CD4-positive, alpha-beta T cell treated with Interleukin-6 for 4 hours (primary cell): ENCODE data around the gene RND3.

Experiments used
- DNase-seq: peaks from one replicate; pipeline ENCODE4 v3.0.0-alpha.2; 2020; ENCODE audit warnings: mixed read lengths

The RND3 gene

GRCh38 chr2:150491943-150492342, 4.5 kb upstream of the RND3 start:
- no peak for DNase-seq

- DNase-seq, result no peak
Measured at GRCh38 chr2:150491430-150491829, 4.0 kb upstream of the RND3 start.

DNA sequence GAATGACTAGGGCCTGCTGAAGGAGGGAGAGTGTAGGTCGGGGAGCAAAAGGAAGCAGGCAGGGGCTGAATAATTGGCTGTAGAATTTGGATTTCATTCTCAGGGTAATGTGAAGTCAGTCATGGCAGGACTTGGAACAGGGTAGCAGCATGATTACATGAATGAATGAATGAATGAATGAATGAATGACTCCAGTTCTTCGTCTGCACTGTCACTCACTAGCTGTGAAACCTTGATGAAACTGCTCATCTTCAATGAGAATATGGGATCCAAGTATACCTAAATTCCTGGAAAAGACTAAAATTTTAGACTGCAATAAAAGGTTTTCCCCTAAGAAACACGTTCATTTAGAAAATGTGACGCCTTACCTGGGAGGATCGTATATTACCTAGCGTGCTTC, 3.0 kb upstream of the RND3 start:
- DNase-seq, result no peak

- DNase-seq, result no peak
Measured at GRCh38 chr2:150486539-150487484, 655 bp downstream of the RND3 start.

GRCh38 chr2:150485871-150486538, 1.5 kb downstream of the RND3 start:
- DNase-seq, result no peak

GRCh38 chr2:150485114-150485870, 2.2 kb downstream of the RND3 start:
- no peak for DNase-seq

DNA sequence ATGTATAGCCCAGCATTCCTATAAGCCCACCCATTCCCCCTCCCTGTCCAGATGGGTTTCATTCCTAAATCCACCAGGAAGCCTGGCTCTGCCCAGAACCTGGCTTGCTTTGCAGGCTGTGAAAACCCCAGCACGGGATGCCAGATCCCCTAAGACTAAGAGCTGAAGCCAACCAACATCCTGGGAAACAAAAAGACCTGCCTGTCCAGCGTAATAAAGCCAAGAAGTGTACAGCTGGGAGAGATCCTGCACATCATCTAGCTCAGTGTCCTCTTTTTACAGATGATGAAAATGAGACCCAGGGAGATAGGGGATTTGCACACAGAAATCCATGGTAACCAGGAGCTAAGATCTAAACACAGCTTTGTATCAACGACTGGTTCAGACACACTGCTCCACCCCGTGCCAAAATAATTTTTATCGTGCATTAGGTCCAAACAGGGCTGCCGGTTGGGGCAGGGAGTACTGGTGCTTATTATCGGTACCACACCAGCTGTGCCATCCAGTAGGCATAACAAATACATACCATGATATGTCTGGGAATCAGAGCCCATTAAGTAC, 2.9 kb downstream of the RND3 start:
- no peak for DNase-seq

DNA sequence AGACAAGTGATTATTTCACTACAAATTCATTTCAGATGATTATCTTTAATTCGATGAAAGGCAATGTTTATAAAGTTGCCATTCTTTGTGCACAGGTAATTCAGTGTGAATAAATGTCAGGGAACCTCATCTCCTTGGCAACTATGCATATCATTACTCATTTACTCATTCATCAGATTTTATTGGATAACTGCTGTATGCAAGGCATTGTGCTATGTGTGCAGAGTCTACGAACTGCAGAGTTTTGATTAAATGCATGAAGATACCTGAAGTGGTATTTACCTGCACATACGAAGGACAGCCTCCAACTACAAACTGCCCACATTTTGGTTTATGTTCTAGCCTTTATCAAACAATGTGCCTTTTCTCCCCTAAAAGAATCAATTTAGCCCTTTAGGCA, 3.5 kb downstream of the RND3 start:
- DNase-seq, result no peak

GRCh38 chr2:150483532-150483931, 3.9 kb downstream of the RND3 start:
- no peak for DNase-seq

GRCh38 chr2:150482667-150483400, 4.6 kb downstream of the RND3 start:
- DNase-seq, result no peak

- DNase-seq, result no peak
Measured at GRCh38 chr2:150482111-150482510, 5.4 kb downstream of the RND3 start.

DNA sequence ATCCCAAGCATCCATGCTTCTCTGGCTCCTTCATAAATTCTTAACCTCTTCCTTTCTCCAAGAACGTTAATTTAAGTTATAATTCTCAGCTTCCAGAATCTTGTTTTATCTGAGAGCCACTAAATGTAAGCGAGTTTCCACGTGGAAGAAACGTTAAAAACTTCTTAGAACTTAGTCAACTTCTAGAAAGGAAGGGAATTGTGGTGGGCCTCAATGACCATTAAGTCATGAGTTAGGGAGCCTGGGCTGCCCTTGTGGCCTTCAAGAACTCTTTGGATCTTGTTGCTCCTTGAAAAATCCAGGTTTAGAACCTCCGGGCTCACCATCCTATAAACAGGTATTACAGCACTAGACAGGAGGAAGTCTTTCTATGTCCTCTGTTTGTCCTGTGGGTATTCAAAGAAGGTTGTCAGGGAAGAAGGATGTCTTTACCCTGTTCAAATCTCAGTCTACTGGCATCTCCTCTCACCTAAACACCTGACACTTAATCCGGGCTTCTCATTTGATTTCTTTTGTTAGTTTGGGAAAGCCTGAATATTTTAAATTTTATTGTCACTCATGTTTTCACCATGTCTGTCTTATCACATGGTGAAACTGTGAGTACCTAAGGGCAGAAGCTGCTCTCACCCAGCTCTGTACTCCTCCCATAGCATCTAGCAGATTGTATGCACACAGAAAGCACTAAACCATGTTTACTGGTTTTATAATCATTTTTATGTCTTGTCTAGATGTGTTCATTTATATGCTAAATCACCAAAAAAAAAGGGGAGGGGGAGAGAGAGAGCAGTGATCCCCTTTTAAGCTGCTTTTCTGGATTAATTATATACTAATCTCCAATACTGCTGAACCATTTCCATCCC, 6.3 kb downstream of the RND3 start:
- DNase-seq, result no peak

DNA sequence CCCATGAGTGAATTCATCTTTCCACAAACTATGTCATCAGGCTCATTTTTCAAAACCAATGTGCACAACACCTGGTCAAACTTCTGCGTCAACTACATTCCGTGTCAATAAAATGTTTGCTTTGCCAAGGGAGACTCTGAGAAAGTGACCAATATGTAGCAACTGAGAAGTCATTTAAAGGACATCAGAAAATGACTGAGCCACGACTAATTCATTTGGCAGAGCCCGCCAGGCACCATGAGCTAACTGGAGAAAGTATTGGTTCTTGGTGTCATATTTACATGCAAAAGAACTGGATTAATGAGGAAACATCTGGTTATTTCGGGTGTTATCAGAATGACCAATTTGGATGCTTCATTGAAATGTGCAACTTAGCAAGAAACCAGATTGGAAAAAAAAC, 7.2 kb downstream of the RND3 start:
- DNase-seq, result no peak

DNA sequence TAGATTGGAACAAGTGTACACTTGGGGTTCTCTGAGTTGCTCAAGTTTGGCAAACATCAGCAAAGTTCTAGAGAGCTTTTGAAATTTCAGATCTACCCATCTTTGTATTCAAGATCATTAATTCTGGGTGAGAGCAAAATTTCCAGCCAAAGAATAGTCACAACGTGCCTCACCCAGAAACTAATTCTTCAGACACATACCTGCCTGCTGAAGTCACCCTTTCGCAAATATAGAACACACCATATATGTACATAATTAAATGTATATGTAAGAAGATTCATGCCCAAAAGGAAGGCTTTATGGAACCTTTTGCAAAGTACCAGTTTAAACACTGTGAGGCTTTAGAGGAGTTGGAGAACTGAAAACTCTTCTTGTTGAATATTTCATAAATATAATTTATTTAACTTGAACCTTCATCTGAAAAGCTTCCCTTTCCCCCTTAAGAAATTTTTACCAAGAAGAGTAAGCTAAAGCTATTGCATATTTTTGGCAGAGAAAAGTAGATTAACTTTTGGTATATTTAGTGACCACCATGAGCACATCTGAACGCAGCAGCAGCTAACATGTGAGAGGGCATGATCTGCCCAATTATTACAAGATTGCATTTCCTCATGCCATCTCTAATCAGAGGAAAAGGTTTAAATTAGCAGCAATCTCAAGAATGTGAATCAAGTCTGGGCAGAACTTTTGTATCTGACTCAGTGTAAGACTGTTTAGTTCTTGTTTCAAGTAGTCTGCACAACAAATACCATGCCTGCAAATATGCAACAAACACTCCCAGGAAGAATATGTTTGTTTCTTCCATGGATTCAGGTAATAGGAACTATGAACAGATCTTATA, 8.2 kb downstream of the RND3 start:
- no peak for DNase-seq

DNA sequence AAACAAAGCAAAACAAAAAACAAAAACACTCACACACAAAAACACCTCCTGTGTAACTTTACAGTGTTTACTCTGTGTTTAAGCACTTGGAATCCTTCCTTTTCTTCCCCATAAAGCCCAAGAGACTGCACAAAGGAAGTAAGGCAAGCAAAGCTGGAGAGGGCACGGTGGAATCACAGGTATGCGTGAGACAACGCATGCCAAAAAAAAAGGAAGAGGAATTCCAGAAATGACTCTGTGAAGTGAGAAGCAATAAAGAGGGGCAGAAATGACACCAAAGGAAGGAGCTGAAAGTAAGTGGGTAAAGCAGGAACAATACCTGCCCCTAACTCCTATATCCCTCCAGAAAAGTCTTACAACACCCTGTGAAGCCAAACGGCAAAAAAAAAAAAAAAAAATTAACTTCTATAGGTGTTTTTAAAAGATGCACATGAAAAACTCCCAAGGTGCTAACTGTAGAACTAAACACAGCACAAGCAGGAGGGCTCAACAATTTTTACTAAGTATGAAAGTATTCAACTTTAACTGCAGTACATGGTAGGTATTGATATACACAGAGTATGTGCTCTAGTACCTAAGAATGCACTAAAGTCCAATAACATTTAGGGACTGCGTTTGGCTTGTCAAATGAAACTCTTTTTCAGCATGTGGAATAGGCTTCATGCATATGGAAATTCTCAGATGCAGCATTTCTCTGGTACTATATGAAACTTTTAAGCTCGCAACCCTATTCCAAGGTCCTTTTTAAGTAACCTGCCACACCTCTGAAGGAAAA, 9.1 kb downstream of the RND3 start:
- DNase-seq, result no peak

- DNase-seq, result no peak
Measured at GRCh38 chr2:150477347-150477746, 10.1 kb downstream of the RND3 start.

DNA sequence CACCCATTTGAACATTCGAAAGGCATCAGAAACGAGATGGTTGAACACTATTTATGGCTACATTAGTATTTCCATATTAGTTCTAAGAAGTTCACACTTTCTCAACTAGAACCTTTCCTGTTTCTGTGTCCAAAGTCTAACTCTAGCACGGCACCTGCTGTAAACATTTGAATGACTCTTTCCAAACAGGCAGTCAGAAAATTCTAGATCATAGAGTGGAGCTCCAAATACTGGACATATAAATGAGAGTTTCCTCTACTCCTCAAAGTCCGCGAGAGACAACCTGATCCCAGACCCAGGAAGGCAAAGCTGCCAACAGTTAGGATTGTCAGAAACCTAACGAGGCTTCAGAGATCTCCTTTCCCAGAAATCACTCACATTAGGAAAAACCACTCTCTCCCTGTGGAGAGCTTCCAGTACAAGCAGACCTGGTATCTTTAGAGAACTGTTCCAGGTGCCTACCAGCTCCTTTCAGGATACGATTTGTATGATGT, 10.6 kb downstream of the RND3 start:
- DNase-seq, result no peak

- no peak for DNase-seq
Measured at GRCh38 chr2:150476286-150476685, 11.2 kb downstream of the RND3 start.

- no peak for DNase-seq
Measured at GRCh38 chr2:150475479-150476250, 11.8 kb downstream of the RND3 start.
